GM15510 (cell line): ENCODE results near the gene VAC14.

Experiments
- POLR2A ChIP-seq: IDR thresholded peaks from 3 replicates; pipeline ENCODE4 v1.6.1; 2011; ENCODE audit warnings: borderline replicate concordance; ENCODE audit not compliant: insufficient read length; ENCODE audit errors: extremely low read depth

VAC14 gene

DNA sequence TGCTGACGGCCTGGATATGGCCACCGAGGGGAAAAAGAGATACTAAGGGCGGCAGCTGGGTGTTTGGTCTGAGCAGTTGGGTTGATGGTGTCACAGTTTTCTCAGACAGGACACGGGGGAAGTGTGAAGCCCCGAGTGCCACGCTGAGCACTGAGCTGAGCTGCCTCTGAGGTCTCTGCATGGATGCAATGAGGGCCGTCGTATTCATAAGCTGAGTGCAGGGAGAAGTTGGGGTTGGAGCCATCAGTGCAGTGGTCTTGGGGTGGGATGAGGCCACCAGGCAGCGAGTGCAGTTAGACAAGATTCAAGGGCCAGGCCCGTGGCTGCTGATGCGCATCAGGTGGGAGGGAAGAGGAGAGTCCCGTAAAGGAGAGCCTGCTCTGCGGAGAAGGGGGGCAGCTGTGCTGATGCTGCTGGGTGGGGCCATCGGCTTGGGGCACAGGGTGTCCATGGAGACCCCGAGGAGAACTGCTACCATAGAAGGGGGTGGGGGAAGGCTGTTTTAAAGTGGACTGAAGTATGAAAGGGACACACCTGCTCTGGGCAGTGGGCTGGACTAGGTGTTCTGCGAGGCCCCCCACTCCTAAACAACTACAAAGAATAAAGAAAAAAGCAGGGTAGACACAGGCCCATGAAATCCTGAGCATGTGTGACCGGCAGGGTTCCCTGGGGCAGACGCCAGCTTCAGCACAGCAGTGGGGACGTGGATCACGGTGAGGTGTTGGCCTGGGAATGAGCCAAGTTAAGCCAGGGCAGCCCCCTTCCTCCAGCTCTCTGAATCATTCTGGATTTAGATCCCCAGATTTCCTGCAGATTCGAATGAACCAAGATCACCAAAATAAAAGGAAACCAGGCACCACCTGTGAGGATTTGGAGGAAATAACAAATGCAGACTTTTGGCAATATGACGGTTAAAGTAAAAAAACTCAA lies 134.9 kb downstream of the VAC14 start:
- TF ChIP-seq POLR2A = no peak

DNA sequence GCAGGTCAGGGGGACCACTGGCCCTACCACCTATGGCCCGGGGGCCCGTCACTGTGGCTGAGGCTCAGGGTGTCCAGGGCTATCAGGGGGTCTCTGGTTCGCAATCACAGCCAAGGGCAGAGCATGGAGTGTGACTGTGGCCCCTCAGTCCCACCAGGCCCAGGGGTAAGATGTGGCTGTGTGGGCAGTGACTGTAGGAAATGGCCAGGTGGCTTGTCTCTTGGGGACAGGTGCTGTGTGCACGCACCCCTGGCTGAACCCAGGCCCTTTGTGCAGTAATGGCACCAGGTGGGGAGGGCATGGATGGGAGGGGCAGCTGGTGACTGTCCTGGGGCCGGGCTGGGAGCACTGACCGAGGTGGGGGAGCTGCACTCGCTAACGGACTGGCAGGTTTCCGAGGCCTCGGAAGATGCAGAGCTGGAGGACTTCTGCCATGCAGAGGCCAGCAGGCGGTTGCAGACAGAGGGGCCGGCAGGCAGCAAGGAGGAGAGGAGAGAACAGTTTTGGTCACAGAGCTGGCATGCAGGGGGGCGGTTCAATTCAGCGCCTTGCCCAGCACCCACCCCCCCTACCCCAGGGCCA lies 135.8 kb downstream of the VAC14 start:
- no peak for TF ChIP-seq POLR2A

DNA sequence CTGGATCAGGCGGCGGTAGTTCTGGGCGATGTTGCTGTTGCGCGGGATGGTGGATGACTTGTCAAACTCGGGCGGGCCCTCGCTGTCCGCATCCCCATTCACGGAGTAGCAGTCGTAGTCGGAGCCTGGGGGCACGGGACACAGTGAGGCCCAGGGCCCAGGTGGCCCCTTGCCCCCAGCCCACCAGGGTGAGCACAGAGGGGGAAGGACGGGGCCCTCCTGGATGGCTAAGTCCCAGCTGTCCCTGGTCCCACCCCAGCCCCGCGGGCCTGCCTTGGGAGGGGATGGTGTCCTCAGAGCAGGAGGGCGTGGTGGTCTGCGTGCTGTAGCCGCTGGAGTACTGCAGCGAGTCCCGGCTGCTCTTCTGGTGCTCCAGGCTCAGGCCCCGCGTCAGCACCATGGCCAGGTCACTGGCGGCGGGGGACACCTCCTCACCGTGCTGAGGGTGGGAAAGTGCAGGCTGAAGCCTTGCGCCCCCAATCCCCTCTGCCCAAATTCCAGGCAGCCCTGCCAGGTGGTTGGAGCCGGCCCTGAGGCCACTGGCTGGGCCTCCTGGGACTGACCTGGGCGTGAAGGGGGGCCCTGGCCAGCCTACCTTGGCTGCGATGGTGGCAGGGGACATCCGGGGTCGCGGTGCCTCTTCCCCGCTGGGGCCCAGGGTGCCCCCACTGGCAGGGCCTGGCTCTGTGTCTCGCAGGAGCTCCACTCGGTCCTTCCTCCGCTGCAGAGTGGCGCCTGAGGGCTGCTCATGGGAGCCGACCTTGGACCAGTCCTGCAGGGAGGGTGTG lies 136.4 kb downstream of the VAC14 start:
- no peak for TF ChIP-seq POLR2A

DNA sequence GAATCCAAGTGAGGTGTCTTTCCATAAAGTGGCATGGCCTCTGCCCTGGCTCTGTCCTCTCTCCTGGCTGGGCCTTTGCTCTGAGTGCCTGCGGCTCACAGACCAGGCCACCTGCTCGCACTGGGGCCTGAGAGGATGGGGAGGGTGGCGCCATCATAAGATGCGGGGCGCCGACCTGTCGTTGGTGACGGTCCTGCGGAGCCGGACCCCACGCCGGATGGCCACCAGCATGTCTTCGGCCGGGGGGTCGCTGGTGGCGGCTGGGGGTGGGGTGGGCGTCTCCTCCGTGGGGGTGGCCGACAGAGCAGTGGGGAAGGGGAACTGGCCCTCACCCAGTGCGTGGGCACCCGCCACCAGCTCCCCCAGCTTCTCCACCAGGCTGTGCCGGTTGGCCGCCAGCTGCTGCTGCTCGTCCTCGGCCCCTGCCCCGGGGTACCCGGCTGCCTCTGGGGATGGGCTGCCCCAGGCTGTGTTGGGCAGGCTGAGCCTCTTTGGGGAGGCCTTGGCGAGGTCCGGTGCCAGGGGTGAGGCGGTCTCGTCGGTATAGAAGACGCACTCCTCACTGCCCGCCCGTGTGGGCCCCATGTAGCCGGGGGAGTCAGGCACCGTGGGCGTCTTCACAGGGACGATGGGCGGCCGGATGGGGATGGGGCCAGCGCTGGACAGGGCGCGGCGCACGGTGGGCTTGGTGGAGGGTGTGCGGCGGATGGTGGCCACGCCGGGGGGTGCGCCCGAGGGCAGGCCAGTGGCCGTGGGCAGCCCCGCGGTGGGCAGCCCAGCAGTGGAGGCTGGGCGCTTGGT lies 137.2 kb downstream of the VAC14 start:
- TF ChIP-seq POLR2A = no peak

DNA sequence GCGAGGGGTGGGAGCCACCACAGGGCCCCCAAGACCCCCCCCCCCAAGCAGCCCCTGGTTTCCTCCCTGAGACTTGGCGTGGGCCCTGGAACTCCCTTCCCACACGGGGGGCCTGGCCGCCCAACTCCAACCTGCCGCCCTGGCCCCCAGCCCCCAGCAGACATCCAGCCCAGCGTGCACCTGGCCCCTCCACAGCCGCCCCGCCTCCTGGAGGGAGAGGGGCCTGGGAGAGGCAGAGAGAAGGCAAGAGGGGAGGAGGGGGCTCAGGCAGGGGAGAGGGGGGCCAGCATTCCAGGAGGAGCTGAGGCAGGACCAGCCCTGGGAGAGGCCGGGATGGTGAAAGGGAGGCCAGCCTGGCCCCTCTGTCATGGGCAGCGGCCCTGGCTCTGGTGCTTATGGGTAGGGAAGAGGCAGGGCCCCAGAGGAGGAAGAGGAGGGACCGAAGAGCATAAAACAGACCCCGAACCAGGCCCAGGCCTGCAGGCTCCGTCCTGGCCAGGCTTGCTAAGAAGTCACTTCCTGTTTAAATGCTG lies 137.9 kb downstream of the VAC14 start:
- TF ChIP-seq POLR2A = no peak

DNA sequence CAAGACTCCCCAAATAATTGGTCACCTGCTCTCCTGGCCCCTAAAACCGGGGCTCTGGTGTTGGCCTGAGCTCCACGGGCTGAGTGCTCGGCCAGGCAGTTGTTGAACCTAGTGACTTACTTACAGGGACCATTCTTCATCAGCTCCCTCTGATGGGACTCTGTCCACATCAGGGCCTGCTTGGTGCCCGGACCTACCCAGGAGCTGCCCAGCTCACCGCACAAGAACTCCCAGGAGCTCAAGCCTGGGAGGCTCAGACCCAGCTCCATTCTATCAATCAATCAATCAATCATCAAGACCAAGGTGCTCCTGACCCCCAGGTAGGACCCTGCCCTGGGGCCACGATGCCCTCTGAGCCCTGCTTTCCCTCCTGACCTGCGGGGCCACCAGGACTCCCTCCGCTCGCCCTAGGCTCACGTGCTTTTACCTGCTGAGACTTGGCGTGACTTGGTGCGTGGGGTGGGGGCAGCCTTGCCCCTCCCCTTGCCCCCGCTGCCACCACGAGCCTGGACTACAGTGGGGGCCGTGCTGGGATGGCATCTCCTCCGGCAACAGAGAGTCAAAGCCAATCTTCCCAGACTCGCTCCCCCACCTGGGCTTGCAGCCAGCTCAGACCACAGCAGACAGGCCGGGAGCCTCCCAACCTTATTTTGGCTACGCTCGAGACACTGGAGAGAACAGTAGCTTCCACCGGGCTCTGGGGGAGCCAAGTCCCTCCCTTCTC lies 138.9 kb downstream of the VAC14 start:
- TF ChIP-seq POLR2A = no peak

DNA sequence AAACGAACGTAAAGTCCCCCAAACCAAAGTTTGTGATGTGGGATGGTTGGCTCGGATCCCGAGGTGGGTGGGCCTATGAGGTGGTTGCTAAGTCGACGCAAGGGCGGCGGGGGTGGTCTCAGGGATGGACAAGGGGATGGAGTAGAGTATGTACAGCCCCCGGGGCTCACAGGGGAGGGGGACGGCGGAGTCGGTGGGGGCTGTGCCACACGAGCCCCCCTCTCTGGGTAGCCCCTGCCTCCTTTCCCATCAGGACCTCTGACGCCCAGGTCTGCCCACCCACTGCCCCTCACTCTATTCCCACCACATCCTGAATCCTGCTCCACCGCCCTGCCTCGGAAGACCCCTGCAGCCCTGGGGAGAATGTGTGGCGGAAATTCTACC lies 139.4 kb downstream of the VAC14 start:
- TF ChIP-seq POLR2A = no peak

DNA sequence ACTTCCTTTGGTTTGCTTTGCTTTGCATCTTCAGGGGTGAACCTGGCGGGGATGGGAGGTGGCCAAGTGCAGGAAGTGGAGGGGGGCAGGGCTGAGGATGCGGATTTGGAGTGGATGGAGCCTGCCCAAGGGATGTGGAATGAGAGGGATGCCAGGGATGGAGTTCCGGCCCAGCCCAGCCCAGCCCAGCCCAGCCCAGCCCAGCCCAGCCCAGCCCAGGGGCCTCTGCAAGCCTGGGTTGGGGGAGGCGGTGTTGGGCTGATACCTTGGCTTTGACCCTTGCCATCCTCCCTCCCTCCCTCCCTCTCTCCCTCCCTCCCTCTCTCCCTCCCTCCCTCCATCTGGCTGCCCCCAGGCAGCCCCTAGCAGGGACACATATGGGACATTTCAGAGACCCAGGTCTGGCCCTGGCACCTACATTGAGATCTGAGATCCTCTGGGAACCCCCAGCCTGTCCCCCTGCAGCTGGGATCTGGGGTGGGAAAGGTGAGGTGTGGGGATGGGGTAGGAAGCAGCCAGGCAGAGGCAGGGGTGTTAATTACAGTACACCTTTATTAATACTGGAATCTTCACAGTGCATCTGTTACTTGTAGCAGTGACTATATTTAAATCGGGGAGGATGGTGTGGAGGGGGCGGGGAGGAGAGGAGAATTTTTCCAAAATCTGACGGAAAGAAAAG lies 140.1 kb downstream of the VAC14 start:
- no peak for TF ChIP-seq POLR2A

DNA sequence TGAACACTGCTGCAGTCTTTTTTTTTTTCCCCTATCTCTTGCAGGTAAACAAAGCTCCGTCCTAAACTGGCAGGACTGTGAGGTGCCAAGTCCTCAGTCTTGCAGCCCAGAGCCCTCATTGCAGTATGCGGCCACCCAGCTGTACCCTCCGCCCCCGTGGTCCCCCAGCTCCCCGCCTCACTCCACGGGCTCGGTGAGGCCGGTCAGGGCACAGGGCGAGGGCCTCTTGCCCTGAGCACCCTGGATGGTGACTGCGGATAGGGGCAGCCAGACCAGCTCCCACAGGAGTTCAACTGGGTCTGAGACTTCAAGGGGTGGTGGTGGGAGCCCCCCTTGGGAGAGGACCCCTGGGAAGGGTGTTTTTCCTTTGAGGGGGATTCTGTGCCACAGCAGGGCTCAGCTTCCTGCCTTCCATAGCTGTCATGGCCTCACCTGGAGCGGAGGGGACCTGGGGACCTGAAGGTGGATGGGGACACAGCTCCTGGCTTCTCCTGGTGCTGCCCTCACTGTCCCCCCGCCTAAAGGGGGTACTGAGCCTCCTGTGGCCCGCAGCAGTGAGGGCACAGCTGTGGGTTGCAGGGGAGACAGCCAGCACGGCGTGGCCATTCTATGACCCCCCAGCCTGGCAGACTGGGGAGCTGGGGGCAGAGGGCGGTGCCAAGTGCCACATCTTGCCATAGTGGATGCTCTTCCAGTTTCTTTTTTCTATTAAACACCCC lies 140.8 kb downstream of the VAC14 start:
- no peak for TF ChIP-seq POLR2A

DNA sequence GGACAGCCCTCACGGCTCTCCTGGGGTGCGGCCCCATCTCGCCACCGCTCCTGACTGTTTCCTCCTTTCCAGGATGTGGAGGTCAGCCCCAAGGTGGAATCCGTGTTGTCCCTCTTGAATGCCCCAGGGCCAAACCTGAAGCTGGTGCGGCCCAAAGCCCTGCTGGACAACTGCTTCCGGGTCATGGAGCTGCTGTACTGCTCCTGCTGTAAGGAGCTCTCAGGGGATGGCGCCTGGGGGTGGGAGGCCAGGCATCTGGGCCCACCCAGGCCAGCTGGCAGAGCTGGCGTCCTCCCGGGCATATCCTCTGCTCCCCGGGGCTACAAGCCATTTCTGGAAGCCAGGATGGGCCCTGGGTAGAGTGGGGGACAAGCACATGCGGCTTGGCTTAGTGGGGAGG lies 141.4 kb downstream of the VAC14 start:
- no peak for TF ChIP-seq POLR2A

DNA sequence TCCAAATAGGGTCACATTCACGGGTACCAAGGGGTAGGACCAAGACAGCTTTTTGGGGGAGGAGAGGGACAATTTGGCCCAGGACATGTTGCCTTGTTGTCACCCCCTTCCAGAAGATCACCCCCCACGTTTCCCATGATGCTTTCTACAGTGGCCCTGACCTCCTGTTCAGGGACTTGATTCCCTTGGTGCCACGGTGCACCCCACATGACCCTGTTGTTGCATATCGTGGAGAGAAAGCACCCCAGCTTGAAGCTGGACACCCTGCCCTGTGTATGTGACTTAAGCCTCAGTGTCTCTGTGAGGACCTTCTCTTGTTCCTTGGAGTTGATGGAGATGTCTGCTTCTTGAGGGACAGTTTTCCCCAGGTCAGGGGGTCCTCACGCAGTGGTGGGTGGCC lies 142.0 kb downstream of the VAC14 start:
- TF ChIP-seq POLR2A = no peak

DNA sequence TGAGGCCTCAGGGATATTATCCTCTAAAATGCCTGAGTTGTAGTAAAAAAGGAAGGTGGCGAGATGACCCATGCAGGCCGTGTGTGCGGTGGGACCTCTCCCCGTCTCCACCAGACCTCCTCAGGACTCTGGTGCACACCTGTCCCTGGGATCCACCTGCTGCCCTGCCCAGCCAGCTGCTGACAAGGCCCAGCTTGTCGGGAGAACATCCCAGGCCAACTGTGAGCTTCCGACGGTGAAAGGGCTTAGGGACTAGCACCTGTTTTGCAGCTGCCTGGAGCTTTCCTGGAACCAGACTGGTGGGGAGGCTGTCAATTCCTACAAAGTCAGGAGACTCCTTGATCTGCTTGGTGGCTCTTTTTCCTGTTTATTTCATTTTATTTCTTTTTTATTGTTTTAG lies 143.0 kb downstream of the VAC14 start:
- no peak for TF ChIP-seq POLR2A
